T-helper 2 cell (primary cell): ENCODE data around the gene BTBD3.

Source experiments
- DNase-seq, 5 experiments: peaks; one replicate each; pipeline versions ENCODE4 v3.0.0 to v3.0.0-alpha.2; 2012 to 2022

BTBD3 gene

GRCh38 chr20:11918391-11918845, 725 bp downstream of the BTBD3 start:
- no peak for DNase-seq

GRCh38 chr20:11918981-11919380, 1.3 kb downstream of the BTBD3 start:
- no peak for DNase-seq

GRCh38 chr20:11919581-11919980, 1.9 kb downstream of the BTBD3 start:
- DNase-seq = no peak

- no peak for DNase-seq
Observed at GRCh38 chr20:11920083-11920482, 2.4 kb downstream of the BTBD3 start.

GRCh38 chr20:11921321-11921720, 3.6 kb downstream of the BTBD3 start:
- DNase-seq = no peak

GRCh38 chr20:11922561-11922960, 4.9 kb downstream of the BTBD3 start:
- DNase-seq = no peak

GRCh38 chr20:11924923-11925322, 7.2 kb downstream of the BTBD3 start:
- no peak for DNase-seq

GRCh38 chr20:11926292-11926998, 8.8 kb downstream of the BTBD3 start:
- no peak for DNase-seq

- DNase-seq = no peak
Observed at GRCh38 chr20:11929947-11930346, 12.3 kb downstream of the BTBD3 start.

- DNase-seq = no peak
Observed at GRCh38 chr20:11935212-11936154, 17.8 kb downstream of the BTBD3 start.

- no peak for DNase-seq
Observed at GRCh38 chr20:11936157-11936556, 18.5 kb downstream of the BTBD3 start.

GRCh38 chr20:11937230-11937629, 19.5 kb downstream of the BTBD3 start:
- DNase-seq = no peak

GRCh38 chr20:11941593-11942246, 24.0 kb downstream of the BTBD3 start:
- DNase-seq = no peak

- DNase-seq = no peak
Observed at GRCh38 chr20:11943778-11944177, 26.1 kb downstream of the BTBD3 start.

- DNase-seq = no peak
Observed at GRCh38 chr20:11948806-11949205, 31.1 kb downstream of the BTBD3 start.

- no peak for DNase-seq
Observed at GRCh38 chr20:11949711-11950110, 32.0 kb downstream of the BTBD3 start.

- no peak for DNase-seq
Observed at GRCh38 chr20:11951696-11952095, 34.0 kb downstream of the BTBD3 start.

- DNase-seq = no peak
Observed at GRCh38 chr20:11952639-11953038, 34.9 kb downstream of the BTBD3 start.

GRCh38 chr20:11957911-11958310, 40.2 kb downstream of the BTBD3 start:
- DNase-seq = no peak

GRCh38 chr20:11958855-11959254, 41.2 kb downstream of the BTBD3 start:
- DNase-seq = no peak

GRCh38 chr20:11965602-11966001, 47.9 kb downstream of the BTBD3 start:
- no peak for DNase-seq

- DNase-seq = no peak
Observed at GRCh38 chr20:11966186-11966585, 48.5 kb downstream of the BTBD3 start.

GRCh38 chr20:11970243-11970836, 52.6 kb downstream of the BTBD3 start:
- no peak for DNase-seq
